GM12801 (cell line): ENCODE data around the gene PDE1A.

Source experiments
- TF ChIP-seq, protein P1 (sequence below): IDR thresholded peaks from one replicate; pipeline ENCODE4 v1.5.1; 2011; ENCODE audit warnings: control low read depth; ENCODE audit not compliant: insufficient read length; ENCODE audit errors: extremely low read depth

Gene PDE1A

DNA sequence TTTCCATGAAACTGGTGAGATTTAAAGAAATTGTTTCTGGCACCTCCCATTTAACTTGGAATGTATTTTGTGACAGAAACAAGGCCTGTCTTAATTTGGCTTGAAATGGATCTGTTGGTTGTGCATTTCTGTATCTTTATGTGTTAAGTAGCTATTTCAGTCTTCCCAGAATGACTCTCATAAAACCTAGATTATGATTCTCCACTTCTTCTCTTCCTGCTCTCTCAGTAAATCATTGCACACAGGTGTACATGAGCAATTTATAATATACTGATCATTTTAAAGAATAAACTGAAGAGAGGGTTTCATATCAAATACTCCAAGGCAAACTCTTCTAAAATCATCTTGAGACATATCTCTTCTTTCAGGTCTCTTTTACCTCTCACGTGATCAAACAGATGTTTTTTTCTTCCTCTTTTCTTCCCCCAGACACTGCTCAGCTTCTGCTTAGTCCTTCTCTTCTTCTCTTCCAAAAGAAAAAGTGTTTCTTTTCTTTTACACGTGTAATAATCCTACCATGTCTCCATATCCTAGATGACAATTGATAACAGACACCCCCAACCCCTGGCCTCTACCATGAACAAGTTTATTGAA is 329.2 kb downstream of the PDE1A start:
- TF ChIP-seq, protein P1, sequence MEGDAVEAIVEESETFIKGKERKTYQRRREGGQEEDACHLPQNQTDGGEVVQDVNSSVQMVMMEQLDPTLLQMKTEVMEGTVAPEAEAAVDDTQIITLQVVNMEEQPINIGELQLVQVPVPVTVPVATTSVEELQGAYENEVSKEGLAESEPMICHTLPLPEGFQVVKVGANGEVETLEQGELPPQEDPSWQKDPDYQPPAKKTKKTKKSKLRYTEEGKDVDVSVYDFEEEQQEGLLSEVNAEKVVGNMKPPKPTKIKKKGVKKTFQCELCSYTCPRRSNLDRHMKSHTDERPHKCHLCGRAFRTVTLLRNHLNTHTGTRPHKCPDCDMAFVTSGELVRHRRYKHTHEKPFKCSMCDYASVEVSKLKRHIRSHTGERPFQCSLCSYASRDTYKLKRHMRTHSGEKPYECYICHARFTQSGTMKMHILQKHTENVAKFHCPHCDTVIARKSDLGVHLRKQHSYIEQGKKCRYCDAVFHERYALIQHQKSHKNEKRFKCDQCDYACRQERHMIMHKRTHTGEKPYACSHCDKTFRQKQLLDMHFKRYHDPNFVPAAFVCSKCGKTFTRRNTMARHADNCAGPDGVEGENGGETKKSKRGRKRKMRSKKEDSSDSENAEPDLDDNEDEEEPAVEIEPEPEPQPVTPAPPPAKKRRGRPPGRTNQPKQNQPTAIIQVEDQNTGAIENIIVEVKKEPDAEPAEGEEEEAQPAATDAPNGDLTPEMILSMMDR: no peak

DNA sequence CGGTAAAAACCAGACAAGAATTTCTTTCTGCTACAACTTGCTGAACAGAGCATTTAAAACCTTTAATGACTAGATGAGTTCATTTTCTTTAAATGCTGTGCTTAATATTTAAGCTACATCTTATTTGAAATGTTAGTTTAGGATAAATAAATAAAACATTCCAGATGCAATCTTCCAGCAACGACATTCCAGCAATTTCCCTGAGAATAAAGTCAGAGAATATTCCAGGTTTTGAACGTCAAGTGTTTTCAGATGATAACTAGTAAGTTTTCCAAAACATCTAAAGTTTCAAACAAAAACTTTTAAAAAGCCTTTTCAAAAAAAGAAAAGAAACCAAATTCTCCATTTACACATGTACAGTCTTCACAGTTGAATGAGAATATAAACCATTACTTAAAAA is 336.4 kb downstream of the PDE1A start:
- TF ChIP-seq, protein P1: no peak
